AG04450 (cell line): ENCODE data around the gene PCNX2. TPM values are rescaled to one million over a fixed set of nuclear protein-coding genes. Genes with fewer than 3 reads are reported as not detected.

Experiments
- CTCF ChIA-PET: fragments of 300-600, 350-600 bp; formaldehyde crosslinking; extraction: SDS; loops from one replicate; lab custom pipeline; 2022; ENCODE audit warnings: antibody characterized with exemption, inconsistent platforms; lab: Charles Lee
- POLR2A ChIA-PET: fragments of 350-600 bp; formaldehyde crosslinking; extraction: SDS; loops from one replicate; lab custom pipeline; 2021; ENCODE audit warnings: antibody characterized with exemption, inconsistent platforms; lab: Yijun Ruan, JAX
- DNase-seq: peaks from one replicate; pipeline ENCODE4 v3.0.0-alpha.2; 2011; ENCODE audit warnings: low read depth, low spot score
- H3K27ac ChIP-seq: one replicate; pipeline ENCODE4 v1.5.1; 2012; ENCODE audit warnings: low read depth, low read length, control low read depth
- H3K27me3 ChIP-seq: one replicate; pipeline ENCODE4 v1.6.0; 2012; ENCODE audit warnings: low read length; ENCODE audit not compliant: control insufficient read depth, insufficient read depth
- H3K4me3 ChIP-seq: 2 replicates; pipeline ENCODE4 v1.5.1; 2011; ENCODE audit warnings: mild to moderate bottlenecking, low read depth, low read length, control low read depth
- H3K9me3 ChIP-seq: 2 replicates; pipeline ENCODE4 v1.5.1; 2012; ENCODE audit warnings: low read length; ENCODE audit not compliant: control insufficient read depth, insufficient read depth
- polyA plus RNA-seq: library from polyadenylated mRNA; depleted of rRNA; stranded (reverse); fragments of >200 nt; gene quantifications from 2 replicates; pipeline ENCODE4 v1.2.3, GENCODE V29; 2011
- TF ChIP-seq, protein P1 (sequence below): IDR thresholded peaks from 2 replicates; pipeline ENCODE4 v1.5.1; 2011; ENCODE audit warnings: low read depth, low read length, control low read depth, inconsistent platforms

The PCNX2 gene
- polyA plus RNA-seq, 1 experiment, result 29.8 TPM

GRCh38 chr1:232954594-232955365, 340.7 kb downstream of the PCNX2 start:
- TF ChIP-seq, protein P1, sequence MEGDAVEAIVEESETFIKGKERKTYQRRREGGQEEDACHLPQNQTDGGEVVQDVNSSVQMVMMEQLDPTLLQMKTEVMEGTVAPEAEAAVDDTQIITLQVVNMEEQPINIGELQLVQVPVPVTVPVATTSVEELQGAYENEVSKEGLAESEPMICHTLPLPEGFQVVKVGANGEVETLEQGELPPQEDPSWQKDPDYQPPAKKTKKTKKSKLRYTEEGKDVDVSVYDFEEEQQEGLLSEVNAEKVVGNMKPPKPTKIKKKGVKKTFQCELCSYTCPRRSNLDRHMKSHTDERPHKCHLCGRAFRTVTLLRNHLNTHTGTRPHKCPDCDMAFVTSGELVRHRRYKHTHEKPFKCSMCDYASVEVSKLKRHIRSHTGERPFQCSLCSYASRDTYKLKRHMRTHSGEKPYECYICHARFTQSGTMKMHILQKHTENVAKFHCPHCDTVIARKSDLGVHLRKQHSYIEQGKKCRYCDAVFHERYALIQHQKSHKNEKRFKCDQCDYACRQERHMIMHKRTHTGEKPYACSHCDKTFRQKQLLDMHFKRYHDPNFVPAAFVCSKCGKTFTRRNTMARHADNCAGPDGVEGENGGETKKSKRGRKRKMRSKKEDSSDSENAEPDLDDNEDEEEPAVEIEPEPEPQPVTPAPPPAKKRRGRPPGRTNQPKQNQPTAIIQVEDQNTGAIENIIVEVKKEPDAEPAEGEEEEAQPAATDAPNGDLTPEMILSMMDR, result no peak
- DNase-seq, result no peak
- Histone ChIP-seq H3K27me3 (no peaks in the 10 kb centered on the region), H3K27ac (no peak overlapping the region), H3K9me3 (peaks cover 7% of the 10 kb centered on the region), H3K4me3 (no peak overlapping the region)
- ChIA-PET POLR2A (no interaction called here), CTCF (interaction anchor here (1.4 kb wide), 1 partner anchor 32 kb away, joined by 3 read pairs; no protein-coding TSS in a partner anchor)

GRCh38 chr1:232952514-232953499, 342.7 kb downstream of the PCNX2 start:
- ChIA-PET CTCF (interaction anchor here (0.7 to 1.4 kb wide), 11 partner anchors 9 to 286 kb away, joined by 3 to 5 read pairs (median 3); no protein-coding TSS in a partner anchor), POLR2A (no interaction called here)
- Histone ChIP-seq H3K4me3 (no peak overlapping the region), H3K9me3 (peaks cover under 1% of the 10 kb centered on the region), H3K27me3 (no peaks in the 10 kb centered on the region), H3K27ac (no peak overlapping the region)
- no peak for DNase-seq
- TF ChIP-seq, protein P1, result peak; percentile 72

GRCh38 chr1:232951605-232952004, 343.9 kb downstream of the PCNX2 start:
- Histone ChIP-seq H3K27me3 (no peaks in the 10 kb centered on the region), H3K27ac (no peak overlapping the region), H3K9me3 (no peaks in the 10 kb centered on the region; the same call in 1 of the 2 replicates), H3K4me3 (peak overlapping the region; percentile 81)
- TF ChIP-seq, protein P1, result no peak
- CTCF ChIA-PET, result interaction anchor here (0.7 to 1.1 kb wide), 5 partner anchors 17 to 433 kb away, joined by 3 to 7 read pairs (median 4); no protein-coding TSS in a partner anchor
- POLR2A ChIA-PET, result no interaction called here
- DNase-seq, result no peak

GRCh38 chr1:232951180-232951579, 344.3 kb downstream of the PCNX2 start:
- H3K4me3 ChIP-seq, result peak overlapping the region; percentile 81
- TF ChIP-seq, protein P1, result no peak
- POLR2A ChIA-PET, result interaction anchor here (0.6 kb wide), 1 partner anchor 317 kb away, joined by 3 read pairs; no protein-coding TSS in a partner anchor
- no peak overlapping the region for H3K27ac ChIP-seq
- DNase-seq, result no peak
- CTCF ChIA-PET, result interaction anchor here (0.7 to 1.1 kb wide), 2 partner anchors 97 to 265 kb away, joined by 3 to 7 read pairs; no protein-coding TSS in a partner anchor
- H3K9me3 ChIP-seq, result no peaks in the 10 kb centered on the region; the same call in 1 of the 2 replicates
- no peaks in the 10 kb centered on the region for H3K27me3 ChIP-seq
